Measurements from ENCODE around the gene FAM24B. TPM values are rescaled to one million over a fixed set of nuclear protein-coding genes. Genes with fewer than 3 reads are reported as not detected.

The FAM24B gene
- total RNA-seq, 6 experiments from 2014 or later: 0.34 to 0.75 (median 0.51) TPM; not detected in 2

- Histone ChIP-seq H3K4me3 (no peak overlapping the region), H3K36me3 (no peaks in the 10 kb centered on the region), H3K27ac (no peak overlapping the region), H3K4me1 (no peaks in the 10 kb centered on the region), H3K27me3 (no peaks in the 10 kb centered on the region), H3K9me3 (no peaks in the 10 kb centered on the region)
- no peak for DNase-seq
- no peak for TF ChIP-seq CTCF (IDR thresholded peaks at IDR 0.05)
- no peak for TF ChIP-seq POLR2A (IDR thresholded peaks at IDR 0.05)
- ATAC-seq: no peak
- intact Hi-C loops (cut with DNase I): no loop called here
Measured at GRCh38 chr10:122841569-122841968, 37.8 kb downstream of the FAM24B start.

- DNase-seq: no peak
- H3K4me1 ChIP-seq: no peaks in the 10 kb centered on the region
- no peak for ATAC-seq
- no peak overlapping the region for H3K4me3 ChIP-seq
- no peaks in the 10 kb centered on the region for H3K36me3 ChIP-seq
- H3K9me3 ChIP-seq: no peaks in the 10 kb centered on the region
- no peak for TF ChIP-seq CTCF (IDR thresholded peaks at IDR 0.05)
- TF ChIP-seq POLR2A (IDR thresholded peaks at IDR 0.05): no peak
- intact Hi-C loops (cut with DNase I): no loop called here
- no peak overlapping the region for H3K27ac ChIP-seq
- H3K27me3 ChIP-seq: no peaks in the 10 kb centered on the region
Measured at GRCh38 chr10:122839505-122839904, 39.9 kb downstream of the FAM24B start.

DNA sequence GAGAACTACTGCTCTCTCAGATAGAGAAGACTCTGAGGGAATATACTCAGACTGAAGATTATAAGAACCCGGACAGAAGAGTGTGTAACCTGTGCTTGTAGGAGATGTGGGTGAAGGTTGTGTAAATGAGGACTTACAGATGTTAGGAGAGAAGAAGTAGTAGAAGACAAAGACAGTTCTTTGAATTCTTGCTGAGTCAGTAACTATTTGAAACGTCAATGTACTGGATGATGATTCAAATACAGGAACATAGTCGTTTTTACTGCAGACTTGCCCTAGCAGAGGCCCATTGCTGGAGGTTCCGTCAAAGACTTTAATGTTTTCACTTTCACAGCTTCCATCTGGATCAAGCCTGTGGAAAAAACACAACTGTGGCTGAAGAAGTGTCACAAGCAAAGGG, 40.5 kb downstream of the FAM24B start:
- no peaks in the 10 kb centered on the region for H3K4me1 ChIP-seq
- no peak overlapping the region for H3K4me3 ChIP-seq
- H3K27ac ChIP-seq: no peak overlapping the region
- DNase-seq (no peak), ATAC-seq (no peak)
- H3K27me3 ChIP-seq: no peaks in the 10 kb centered on the region
- H3K36me3 ChIP-seq: no peaks in the 10 kb centered on the region
- no peak for TF ChIP-seq POLR2A (IDR thresholded peaks at IDR 0.05)
- no peak for TF ChIP-seq CTCF (IDR thresholded peaks at IDR 0.05)
- no peaks in the 10 kb centered on the region for H3K9me3 ChIP-seq
- WGBS (ENCODE audit: insufficient coverage, low coverage, low lambda C conversion rate, missing lambda C conversion rate): 57% methylated on average over 4 of the region's 4 CpGs
- intact Hi-C loops (cut with DNase I): no loop called here

DNA sequence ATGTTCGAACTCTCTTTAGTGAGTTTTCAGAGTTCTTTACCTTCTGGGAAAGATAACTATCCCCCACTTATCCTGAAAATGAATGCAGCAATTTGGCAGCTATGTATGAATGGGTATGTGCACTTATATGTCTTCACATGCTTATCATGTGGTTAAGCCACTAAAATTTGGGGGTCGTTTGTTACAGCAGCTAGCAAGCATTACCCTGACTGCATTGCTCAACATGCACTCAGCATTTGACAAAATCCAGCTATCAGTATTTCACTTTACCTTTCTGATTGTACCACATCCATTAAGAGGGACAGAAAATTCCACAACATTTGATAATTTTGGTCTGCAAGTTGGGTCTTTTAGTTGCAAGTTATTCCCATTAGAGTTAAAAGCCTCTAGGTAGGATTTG, 43.5 kb downstream of the FAM24B start:
- no peaks in the 10 kb centered on the region for H3K27me3 ChIP-seq
- no peak for DNase-seq
- H3K9me3 ChIP-seq: no peaks in the 10 kb centered on the region
- WGBS (ENCODE audit: insufficient coverage, low coverage, low lambda C conversion rate, missing lambda C conversion rate): 69% methylated on average over 2 of the region's 2 CpGs
- H3K4me1 ChIP-seq: no peaks in the 10 kb centered on the region
- TF ChIP-seq CTCF (IDR thresholded peaks at IDR 0.05): no peak
- no peak for TF ChIP-seq POLR2A (IDR thresholded peaks at IDR 0.05)
- H3K4me3 ChIP-seq: no peak overlapping the region
- no peaks in the 10 kb centered on the region for H3K36me3 ChIP-seq
- no peak for ATAC-seq
- intact Hi-C loops (cut with DNase I): no loop called here
- H3K27ac ChIP-seq: no peak overlapping the region

- no peak for DNase-seq
- Histone ChIP-seq H3K27ac (no peak overlapping the region), H3K9me3 (no peaks in the 10 kb centered on the region), H3K27me3 (no peaks in the 10 kb centered on the region), H3K4me3 (no peak overlapping the region), H3K4me1 (no peaks in the 10 kb centered on the region), H3K36me3 (no peaks in the 10 kb centered on the region)
- intact Hi-C loops (cut with DNase I): no loop called here
- 100% methylated on average over 1 of the region's 1 CpG for WGBS (ENCODE audit: insufficient coverage, low coverage, low lambda C conversion rate, missing lambda C conversion rate)
- ATAC-seq: no peak
- TF ChIP-seq CTCF (IDR thresholded peaks at IDR 0.05) (no peak), POLR2A (IDR thresholded peaks at IDR 0.05) (no peak)
Measured at GRCh38 chr10:122830965-122831353, 48.4 kb downstream of the FAM24B start.

All from right lobe of liver (tissue), 6 donors.